SK-N-SH (cell line): ENCODE measurements around the gene SPOCK1. TPM values are rescaled to one million over a fixed set of nuclear protein-coding genes. Genes with fewer than 3 reads are reported as not detected.

Experiments
- CTCF ChIA-PET: fragments of 300-600, 350-600 bp; formaldehyde crosslinking; extraction: SDS; loops from one replicate; lab custom pipeline; 2021; lab: Yijun Ruan, JAX
- POLR2A ChIA-PET: fragments of 350-600 bp; sonication (Branson Sonifier 250); formaldehyde crosslinking; extraction: SDS; loops from one replicate; lab custom pipeline; 2020; ENCODE audit warnings: antibody characterized with exemption, inconsistent platforms; lab: Yijun Ruan, JAX
- DNase-seq: peaks from one replicate; pipeline ENCODE4 v3.0.0; 2012
- H2AFZ ChIP-seq: fragments of 200-600 bp; sonication (generic); 2 replicates; pipeline ENCODE4 v1.8.1; 2016; ENCODE audit warnings: antibody characterized with exemption, mild to moderate bottlenecking, low read depth
- H3F3A ChIP-seq: fragments of 200-600 bp; sonication (generic); replicated peaks from 2 replicates; pipeline ENCODE3; 2016; ENCODE audit warnings: antibody characterized with exemption, mild to moderate bottlenecking; ENCODE audit not compliant: insufficient read depth
- H3K27ac ChIP-seq, 2 experiments: fragments of 200-500 bp in 1 of 2; fragments of 200-600 bp in 1 of 2; sonication (Bioruptor generic) in 1 of 2; sonication (generic), shearing (Covaris generic) in 1 of 2; 2 replicates each; pipeline versions ENCODE4 v1.5.1 to v1.6.1; 2014 to 2016; ENCODE audit warnings: low read depth in 2 of 2, inconsistent platforms in 1 of 2, low read length in 1 of 2, mild to moderate bottlenecking in 1 of 2, mixed read lengths in 1 of 2
- H3K27me3 ChIP-seq: fragments of 200-600 bp; sonication (generic), shearing (Covaris generic); 2 replicates; pipeline ENCODE4 v1.6.1; 2016; ENCODE audit warnings: mixed run types; ENCODE audit not compliant: insufficient read depth
- H3K36me3 ChIP-seq, 2 experiments: fragments of 200-500 bp in 1 of 2; fragments of 200-600 bp in 1 of 2; sonication (Bioruptor generic) in 1 of 2; sonication (generic) in 1 of 2; replicated peaks in 1 of 2; 2 replicates each; pipeline versions ENCODE3 to v1.5.1; 2014 to 2016; ENCODE audit warnings: low read length in 1 of 2, mild to moderate bottlenecking in 1 of 2; ENCODE audit not compliant: insufficient read depth in 2 of 2, control insufficient read depth in 1 of 2
- H3K4me1 ChIP-seq, 2 experiments: fragments of 200-500 bp in 1 of 2; fragments of 200-600 bp in 1 of 2; sonication (Bioruptor generic) in 1 of 2; sonication (generic), shearing (Covaris generic) in 1 of 2; 2 replicates each; pipeline versions ENCODE4 v1.5.1 to v1.6.1; 2014 to 2016; ENCODE audit warnings: low read depth in 1 of 2, low read length in 1 of 2, mixed run types in 1 of 2; ENCODE audit not compliant: insufficient read depth in 2 of 2, control insufficient read depth in 1 of 2
- H3K4me2 ChIP-seq: fragments of 200-600 bp; sonication (generic), shearing (Covaris generic); 2 replicates; pipeline ENCODE4 v1.6.1; 2017; ENCODE audit warnings: mixed run types
- H3K4me3 ChIP-seq, 2 experiments: fragments of 200-500 bp in 1 of 2; fragments of 200-600 bp in 1 of 2; sonication (Bioruptor generic) in 1 of 2; sonication (generic), shearing (Covaris generic) in 1 of 2; 2 replicates each; pipeline versions ENCODE4 v1.5.1 to v1.8.1; 2014 to 2016; ENCODE audit warnings: low read depth in 2 of 2, inconsistent platforms in 1 of 2, low read length in 1 of 2, mild to moderate bottlenecking in 1 of 2, mixed read lengths in 1 of 2, moderate library complexity in 1 of 2
- H3K79me2 ChIP-seq: fragments of 200-600 bp; sonication (generic); 2 replicates; pipeline ENCODE4 v1.8.1; 2017; ENCODE audit warnings: mild to moderate bottlenecking; ENCODE audit not compliant: insufficient read depth
- H3K9ac ChIP-seq: fragments of 200-600 bp; sonication (generic); 2 replicates; pipeline ENCODE4 v1.6.1; 2017; ENCODE audit warnings: mixed run types
- H3K9me2 ChIP-seq: fragments of 200-600 bp; sonication (generic); 2 replicates; pipeline ENCODE4 v1.6.1; 2017; ENCODE audit warnings: mixed run types
- H3K9me3 ChIP-seq: fragments of 200-600 bp; sonication (generic); 2 replicates; pipeline ENCODE4 v1.6.1; 2017; ENCODE audit warnings: mixed run types, mild to moderate bottlenecking, moderate library complexity
- H4K20me1 ChIP-seq: fragments of 200-600 bp; sonication (generic); 2 replicates; pipeline ENCODE4 v1.6.1; 2017; ENCODE audit warnings: mild to moderate bottlenecking, mixed run types; ENCODE audit not compliant: insufficient read depth
- ELF1 ChIP-seq: IDR thresholded peaks from 2 replicates; pipeline ENCODE4 v1.4.0; 2012
- FOSL2 ChIP-seq: IDR thresholded peaks from 2 replicates; pipeline ENCODE4 v1.4.0; 2012; ENCODE audit warnings: low read depth, mild to moderate bottlenecking, moderate library complexity, borderline replicate concordance
- FOXM1 ChIP-seq: IDR thresholded peaks from 2 replicates; pipeline ENCODE4 v1.4.0; 2012; ENCODE audit warnings: low read depth, mild to moderate bottlenecking
- IRF3 ChIP-seq: fragments of 150-350 bp; IDR thresholded peaks from 2 replicates; pipeline ENCODE4 v1.6.1; 2016; ENCODE audit warnings: mild to moderate bottlenecking, low read depth, low read length
- MEF2A ChIP-seq: IDR thresholded peaks from 2 replicates; pipeline ENCODE4 v1.4.0; 2012; ENCODE audit warnings: low read depth, borderline replicate concordance
- MXI1 ChIP-seq: IDR thresholded peaks from 2 replicates; pipeline ENCODE4 v1.6.1; 2012; ENCODE audit warnings: mild to moderate bottlenecking, low read depth, low read length, improper control_type of control experiment
- POLR2AphosphoS5 ChIP-seq: IDR thresholded peaks from 2 replicates; pipeline ENCODE4 v1.6.1; 2012; ENCODE audit warnings: low read depth, low read length
- RFX5 ChIP-seq: IDR thresholded peaks from 2 replicates; pipeline ENCODE4 v1.6.1; 2012; ENCODE audit warnings: mild to moderate bottlenecking, improper control_type of control experiment, low read length
- SIN3A ChIP-seq: IDR thresholded peaks from 2 replicates; pipeline ENCODE4 v1.6.1; 2012; ENCODE audit warnings: low read depth, mild to moderate bottlenecking, low read length, moderate library complexity, borderline replicate concordance
- TAF1 ChIP-seq: IDR thresholded peaks from 2 replicates; pipeline ENCODE4 v1.6.1; 2012; ENCODE audit warnings: low read depth, mild to moderate bottlenecking, low read length, moderate library complexity, borderline replicate concordance
- TCF12 ChIP-seq: IDR thresholded peaks from 2 replicates; pipeline ENCODE4 v1.4.0; 2012
- TEAD4 ChIP-seq: IDR thresholded peaks from 2 replicates; pipeline ENCODE4 v1.4.0; 2012; ENCODE audit warnings: mild to moderate bottlenecking, borderline replicate concordance; ENCODE audit not compliant: insufficient read depth
- YY1 ChIP-seq: IDR thresholded peaks from 2 replicates; pipeline ENCODE4 v1.4.0; 2012; ENCODE audit warnings: low read depth, mild to moderate bottlenecking
- WGBS: methylation state at CpG from one replicate; pipeline ENCODE4 v1.1.6; 2017; ENCODE audit warnings: low lambda C conversion rate; 5-methylcytosine and 5-hydroxymethylcytosine counted together
- polyA plus RNA-seq, 3 experiments: library from polyadenylated mRNA; depleted of rRNA; stranded (reverse); fragments of >200 nt; gene quantifications; 2 replicates each; pipeline ENCODE4 v1.2.3, GENCODE V29; 2012
- TF ChIP-seq, protein P1 (sequence below): IDR thresholded peaks from 2 replicates; pipeline ENCODE4 v1.4.0; 2012; ENCODE audit warnings: low read depth
- TF ChIP-seq, protein P2 (sequence below): IDR thresholded peaks from 2 replicates; pipeline ENCODE4 v1.4.0; 2012; ENCODE audit warnings: low read depth, borderline replicate concordance
- TF ChIP-seq, protein P3 (sequence below): IDR thresholded peaks from 2 replicates; pipeline ENCODE4 v1.4.0; 2012; ENCODE audit warnings: low read depth, borderline replicate concordance
- TF ChIP-seq, protein P4 (sequence below): fragments of 150-350 bp; IDR thresholded peaks from 2 replicates; pipeline ENCODE4 v1.6.1; 2017; ENCODE audit warnings: antibody characterized with exemption, low read length, low read depth, borderline replicate concordance

The SPOCK1 gene
- polyA plus RNA-seq, 1 of the 3 experiments (the other 2 are of a cell fraction): 11.3 TPM

GRCh38 chr5:137190031-137190430, 309.1 kb downstream of the SPOCK1 start:
- H3K4me1 ChIP-seq: peaks cover 4 to 16% of the 10 kb centered on the region in 2 experiments; a peak in 3 of 4 replicates
- no peak for DNase-seq
- peak overlapping the region; percentile 18; the same call in 1 of the 2 replicates for H3K4me2 ChIP-seq
- ChIA-PET POLR2A (no interaction called here), CTCF (no interaction called here)
- 38% methylated on average over 2 of the region's 2 CpGs for WGBS
- H3K9me3 ChIP-seq: no peaks in the 10 kb centered on the region
- peaks cover 6% of the 10 kb centered on the region for H3F3A ChIP-seq
- H4K20me1 ChIP-seq: no peaks in the 10 kb centered on the region
- H2AFZ ChIP-seq: no peak overlapping the region
- H3K9me2 ChIP-seq: no peaks in the 10 kb centered on the region
- peak overlapping the region in 1 of 2 experiments; percentile 58; a peak in 2 of 4 replicates for H3K27ac ChIP-seq
- peaks cover 4% of the 10 kb centered on the region; the same call in 1 of the 2 replicates for H3K79me2 ChIP-seq
- H3K9ac ChIP-seq: no peak overlapping the region
- H3K27me3 ChIP-seq: no peaks in the 10 kb centered on the region
- H3K4me3 ChIP-seq: no peak overlapping the region
- TF ChIP-seq MXI1 (no peak), ELF1 (no peak), FOSL2 (no peak), TAF1 (no peak), TEAD4 (no peak), RFX5 (no peak), YY1 (no peak), POLR2AphosphoS5 (no peak), TCF12 (no peak), IRF3 (no peak), MEF2A (no peak), SIN3A (no peak), FOXM1 (no peak)
- TF ChIP-seq, protein P1, sequence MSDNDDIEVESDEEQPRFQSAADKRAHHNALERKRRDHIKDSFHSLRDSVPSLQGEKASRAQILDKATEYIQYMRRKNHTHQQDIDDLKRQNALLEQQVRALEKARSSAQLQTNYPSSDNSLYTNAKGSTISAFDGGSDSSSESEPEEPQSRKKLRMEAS: no peak
- TF ChIP-seq, protein P2, sequence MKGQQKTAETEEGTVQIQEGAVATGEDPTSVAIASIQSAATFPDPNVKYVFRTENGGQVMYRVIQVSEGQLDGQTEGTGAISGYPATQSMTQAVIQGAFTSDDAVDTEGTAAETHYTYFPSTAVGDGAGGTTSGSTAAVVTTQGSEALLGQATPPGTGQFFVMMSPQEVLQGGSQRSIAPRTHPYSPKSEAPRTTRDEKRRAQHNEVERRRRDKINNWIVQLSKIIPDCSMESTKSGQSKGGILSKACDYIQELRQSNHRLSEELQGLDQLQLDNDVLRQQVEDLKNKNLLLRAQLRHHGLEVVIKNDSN: no peak
- TF ChIP-seq, protein P3, sequence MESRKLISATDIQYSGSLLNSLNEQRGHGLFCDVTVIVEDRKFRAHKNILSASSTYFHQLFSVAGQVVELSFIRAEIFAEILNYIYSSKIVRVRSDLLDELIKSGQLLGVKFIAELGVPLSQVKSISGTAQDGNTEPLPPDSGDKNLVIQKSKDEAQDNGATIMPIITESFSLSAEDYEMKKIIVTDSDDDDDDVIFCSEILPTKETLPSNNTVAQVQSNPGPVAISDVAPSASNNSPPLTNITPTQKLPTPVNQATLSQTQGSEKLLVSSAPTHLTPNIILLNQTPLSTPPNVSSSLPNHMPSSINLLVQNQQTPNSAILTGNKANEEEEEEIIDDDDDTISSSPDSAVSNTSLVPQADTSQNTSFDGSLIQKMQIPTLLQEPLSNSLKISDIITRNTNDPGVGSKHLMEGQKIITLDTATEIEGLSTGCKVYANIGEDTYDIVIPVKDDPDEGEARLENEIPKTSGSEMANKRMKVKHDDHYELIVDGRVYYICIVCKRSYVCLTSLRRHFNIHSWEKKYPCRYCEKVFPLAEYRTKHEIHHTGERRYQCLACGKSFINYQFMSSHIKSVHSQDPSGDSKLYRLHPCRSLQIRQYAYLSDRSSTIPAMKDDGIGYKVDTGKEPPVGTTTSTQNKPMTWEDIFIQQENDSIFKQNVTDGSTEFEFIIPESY: no peak
- TF ChIP-seq, protein P4, sequence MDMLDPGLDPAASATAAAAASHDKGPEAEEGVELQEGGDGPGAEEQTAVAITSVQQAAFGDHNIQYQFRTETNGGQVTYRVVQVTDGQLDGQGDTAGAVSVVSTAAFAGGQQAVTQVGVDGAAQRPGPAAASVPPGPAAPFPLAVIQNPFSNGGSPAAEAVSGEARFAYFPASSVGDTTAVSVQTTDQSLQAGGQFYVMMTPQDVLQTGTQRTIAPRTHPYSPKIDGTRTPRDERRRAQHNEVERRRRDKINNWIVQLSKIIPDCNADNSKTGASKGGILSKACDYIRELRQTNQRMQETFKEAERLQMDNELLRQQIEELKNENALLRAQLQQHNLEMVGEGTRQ: no peak
- H3K36me3 ChIP-seq: no peaks in the 10 kb centered on the region
